Measurements from ENCODE around the gene PPP2R1B.
A peak's percentile ranks its signal among the peaks of the same experiment; 100 is the strongest.

Gene PPP2R1B

DNA sequence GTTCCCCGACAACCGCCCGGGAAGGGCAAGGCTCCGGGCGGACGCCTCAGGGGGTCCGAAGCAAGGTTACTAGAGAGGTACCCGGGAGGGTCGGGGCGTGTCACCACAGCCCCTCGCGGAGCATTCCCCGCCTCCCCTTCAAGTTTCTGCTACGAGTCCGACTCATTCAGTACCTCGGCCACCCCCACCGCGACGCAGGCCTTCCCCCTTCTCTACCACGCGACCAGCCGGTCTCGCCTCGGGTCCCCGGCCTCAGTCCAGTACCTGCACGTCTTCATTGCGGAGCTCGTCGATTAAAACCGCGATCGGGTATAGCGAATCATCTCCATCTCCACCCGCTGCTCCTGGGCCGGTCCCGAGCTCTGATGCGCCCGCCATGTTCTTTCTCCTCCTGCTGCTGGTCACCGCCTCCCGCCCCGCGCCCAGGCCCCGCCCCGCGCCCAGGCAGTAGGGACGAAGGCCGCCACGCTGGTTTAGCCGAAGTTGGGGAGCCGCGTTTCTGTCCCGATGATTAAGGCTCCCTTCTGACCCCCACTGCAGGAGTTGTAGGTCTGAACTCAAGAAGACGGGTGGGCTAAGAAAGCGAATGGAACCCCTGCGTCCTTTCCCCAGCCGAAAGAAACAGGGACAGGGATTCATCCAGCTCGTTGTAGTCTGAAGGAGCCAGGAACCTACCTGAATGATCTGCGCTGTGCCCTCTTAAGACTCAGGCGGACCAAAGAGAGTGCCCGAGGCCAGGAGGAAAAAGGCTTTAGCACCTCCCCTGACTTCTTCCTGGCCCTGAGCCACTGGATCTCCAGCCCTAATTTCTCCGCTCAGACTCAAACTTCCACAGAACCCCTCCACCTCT, at the start of gene PPP2R1B:
Gene PPP2R1B (minus strand): TSS at position 406 of the 850 bp plus-strand sequence. CDS start 28 bp downstream, at position 378.
- peak; percentile 52 to 53 for DNase-seq (ENCODE audit: extremely low read depth in 1 of 2, low read depth in 1 of 2)

- no peak for DNase-seq (ENCODE audit: extremely low read depth in 1 of 2, low read depth in 1 of 2)
Observed at GRCh38 chr11:111815489-111815888, 49.3 kb upstream of the PPP2R1B start.

GRCh38 chr11:111814557-111815320, 48.5 kb upstream of the PPP2R1B start:
- no peak for DNase-seq (ENCODE audit: extremely low read depth in 1 of 2, low read depth in 1 of 2)

DNA sequence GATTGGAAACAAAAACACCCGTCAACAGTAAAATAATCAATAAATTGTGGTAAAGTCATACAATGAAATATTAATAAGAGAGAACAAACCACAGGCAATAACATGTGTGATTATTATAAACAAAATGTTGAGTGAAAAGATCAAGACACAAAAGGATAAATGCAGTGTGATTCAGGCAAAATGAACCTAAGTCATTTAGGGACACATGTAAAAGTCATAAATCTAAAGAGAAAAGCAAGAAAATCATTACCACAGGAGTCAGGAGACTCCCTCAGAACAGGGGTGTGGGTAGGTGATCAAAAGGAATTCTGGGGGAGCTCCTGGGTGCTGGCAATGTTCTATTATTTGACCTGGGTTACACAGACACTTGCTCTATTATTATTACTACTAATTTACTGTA, 47.9 kb upstream of the PPP2R1B start:
- no peak for DNase-seq (ENCODE audit: extremely low read depth in 1 of 2, low read depth in 1 of 2)

DNA sequence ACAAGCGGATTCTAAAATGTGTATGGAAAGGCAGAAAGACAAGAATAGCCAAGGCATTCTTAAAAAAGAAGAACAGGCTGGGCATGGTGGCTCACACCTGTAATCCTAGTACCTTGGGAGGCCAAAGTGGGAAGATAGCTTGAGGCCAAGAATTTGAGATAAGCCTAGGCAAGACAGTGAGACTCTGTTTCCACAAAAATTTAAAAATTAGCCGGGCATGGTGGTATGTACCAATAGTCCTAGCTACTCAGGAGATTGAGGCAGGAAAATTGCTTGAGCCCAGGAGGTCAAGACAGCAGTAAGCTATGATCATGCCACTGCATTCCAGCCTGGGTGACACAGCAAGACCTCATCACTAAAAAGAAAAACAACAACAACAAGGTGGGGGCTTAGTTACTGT, 46.0 kb upstream of the PPP2R1B start:
- DNase-seq (ENCODE audit: extremely low read depth in 1 of 2, low read depth in 1 of 2), result no peak

- no peak for DNase-seq (ENCODE audit: extremely low read depth in 1 of 2, low read depth in 1 of 2)
Observed at GRCh38 chr11:111811445-111811844, 45.3 kb upstream of the PPP2R1B start.

DNA sequence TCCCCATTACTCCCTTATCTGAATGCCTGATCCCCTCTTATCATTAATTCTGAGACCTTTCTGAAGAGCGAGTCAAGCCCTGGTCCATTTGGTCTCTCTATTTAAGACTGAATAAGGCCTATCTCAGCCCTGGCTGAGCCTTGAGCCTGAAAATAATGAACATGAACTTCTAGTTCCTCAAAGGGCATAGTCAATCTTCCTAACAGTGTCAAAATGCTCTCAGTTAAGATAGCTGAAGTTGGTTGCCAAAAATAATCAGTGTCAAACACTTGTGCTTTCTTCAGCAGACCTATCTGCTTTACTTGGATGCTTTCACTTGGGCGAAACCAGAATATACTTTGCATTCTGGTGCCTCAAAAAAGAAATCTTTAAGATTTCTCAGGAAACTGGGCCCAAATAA, 42.6 kb upstream of the PPP2R1B start:
- DNase-seq (ENCODE audit: extremely low read depth in 1 of 2, low read depth in 1 of 2), result no peak

GRCh38 chr11:111808063-111808588, 41.9 kb upstream of the PPP2R1B start:
- DNase-seq (ENCODE audit: extremely low read depth in 1 of 2, low read depth in 1 of 2), result no peak

GRCh38 chr11:111807076-111807475, 40.9 kb upstream of the PPP2R1B start:
- no peak for DNase-seq (ENCODE audit: extremely low read depth in 1 of 2, low read depth in 1 of 2)

DNA sequence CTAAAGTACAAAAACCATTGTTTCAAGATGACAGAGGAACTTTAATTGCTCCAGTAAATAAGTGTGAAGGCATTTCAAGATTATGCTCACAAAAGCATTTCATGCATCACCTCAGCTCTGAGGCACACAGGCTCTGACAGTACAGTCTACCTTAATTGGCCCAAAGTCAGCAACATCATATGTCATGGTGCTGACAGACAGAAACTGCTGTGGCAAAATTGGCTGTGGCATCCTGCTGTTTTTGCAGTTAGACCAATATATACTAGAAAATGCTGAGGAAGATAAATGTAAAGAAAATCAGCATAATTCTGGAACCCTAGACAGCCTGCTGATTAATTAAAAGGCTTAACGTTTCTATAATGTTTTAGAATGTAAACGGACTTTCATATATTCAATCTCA, 34.9 kb upstream of the PPP2R1B start:
- DNase-seq (ENCODE audit: extremely low read depth in 1 of 2, low read depth in 1 of 2), result no peak

DNA sequence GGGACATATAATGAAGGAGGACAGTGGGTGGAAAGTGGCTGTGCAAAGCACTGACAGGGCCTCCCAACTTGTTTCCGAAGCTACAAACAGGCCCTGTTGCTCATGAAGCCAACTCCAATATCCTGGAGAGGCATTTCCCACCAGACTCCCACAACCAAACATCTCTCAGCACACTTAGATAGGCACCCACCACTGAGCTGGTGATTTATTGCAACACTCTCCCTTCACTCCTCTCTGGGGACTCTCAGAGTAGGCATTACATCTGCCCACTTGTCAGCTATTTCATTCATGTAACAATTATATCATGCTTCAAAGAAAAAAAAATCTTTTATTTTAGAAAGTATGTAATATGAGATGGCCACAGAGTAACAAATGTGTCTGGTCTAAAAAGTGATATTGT, 32.1 kb upstream of the PPP2R1B start:
- no peak for DNase-seq (ENCODE audit: extremely low read depth in 1 of 2, low read depth in 1 of 2)

GRCh38 chr11:111797145-111797581, 31.0 kb upstream of the PPP2R1B start:
- DNase-seq (ENCODE audit: extremely low read depth in 1 of 2, low read depth in 1 of 2), result no peak

GRCh38 chr11:111796696-111797095, 30.5 kb upstream of the PPP2R1B start:
- no peak for DNase-seq (ENCODE audit: extremely low read depth in 1 of 2, low read depth in 1 of 2)

GRCh38 chr11:111795334-111795985, 29.3 kb upstream of the PPP2R1B start:
- no peak for DNase-seq (ENCODE audit: extremely low read depth in 1 of 2, low read depth in 1 of 2)

GRCh38 chr11:111793863-111794262, 27.7 kb upstream of the PPP2R1B start:
- DNase-seq (ENCODE audit: extremely low read depth in 1 of 2, low read depth in 1 of 2), result no peak

GRCh38 chr11:111792955-111793500, 26.8 kb upstream of the PPP2R1B start:
- no peak for DNase-seq (ENCODE audit: extremely low read depth in 1 of 2, low read depth in 1 of 2)

GRCh38 chr11:111792314-111792713, 26.1 kb upstream of the PPP2R1B start:
- DNase-seq (ENCODE audit: extremely low read depth in 1 of 2, low read depth in 1 of 2), result no peak

- no peak for DNase-seq (ENCODE audit: extremely low read depth in 1 of 2, low read depth in 1 of 2)
Observed at GRCh38 chr11:111788464-111788863, 22.3 kb upstream of the PPP2R1B start.

- DNase-seq (ENCODE audit: extremely low read depth in 1 of 2, low read depth in 1 of 2), result no peak
Observed at GRCh38 chr11:111788051-111788450, 21.9 kb upstream of the PPP2R1B start.

GRCh38 chr11:111785886-111786412, 19.8 kb upstream of the PPP2R1B start:
- DNase-seq (ENCODE audit: extremely low read depth in 1 of 2, low read depth in 1 of 2), result no peak

DNA sequence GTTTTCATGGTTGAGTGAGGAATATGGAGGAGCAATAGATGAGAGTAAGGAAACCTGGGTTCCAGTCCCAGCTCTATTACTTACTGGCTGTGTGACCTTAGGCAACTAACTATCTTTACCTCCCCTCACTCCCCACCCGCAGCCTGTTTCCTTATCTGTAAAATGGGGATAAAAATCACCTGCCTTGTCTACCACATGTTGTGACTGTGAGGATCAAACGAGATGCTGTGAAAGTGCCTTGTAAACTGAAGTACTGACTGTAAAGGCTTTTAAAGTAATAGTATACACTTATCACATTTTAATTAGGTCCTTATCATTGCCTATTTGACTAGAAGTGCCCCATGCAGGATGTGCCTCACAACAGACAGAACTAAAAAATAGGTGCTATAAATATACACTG, 18.9 kb upstream of the PPP2R1B start:
- no peak for DNase-seq (ENCODE audit: extremely low read depth in 1 of 2, low read depth in 1 of 2)

Measured in stimulated activated CD8-positive, alpha-beta memory T cell treated with anti-CD3 and anti-CD28 coated beads, Interleukin-7, amount 100 ng/mL, for 48 hours (primary cell).